HG03354 (cell line): Measurements from ENCODE around the gene SMCP.

Experiments
- ATAC-seq: cut with Tn5 transposase; IDR thresholded peaks from one replicate; pipeline ENCODE4 v1.9.1; 2021; ENCODE audit warnings: mild to moderate bottlenecking; ENCODE audit not compliant: unreplicated experiment, poor library complexity, severe bottlenecking

SMCP gene, protein sequence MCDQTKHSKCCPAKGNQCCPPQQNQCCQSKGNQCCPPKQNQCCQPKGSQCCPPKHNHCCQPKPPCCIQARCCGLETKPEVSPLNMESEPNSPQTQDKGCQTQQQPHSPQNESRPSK

DNA sequence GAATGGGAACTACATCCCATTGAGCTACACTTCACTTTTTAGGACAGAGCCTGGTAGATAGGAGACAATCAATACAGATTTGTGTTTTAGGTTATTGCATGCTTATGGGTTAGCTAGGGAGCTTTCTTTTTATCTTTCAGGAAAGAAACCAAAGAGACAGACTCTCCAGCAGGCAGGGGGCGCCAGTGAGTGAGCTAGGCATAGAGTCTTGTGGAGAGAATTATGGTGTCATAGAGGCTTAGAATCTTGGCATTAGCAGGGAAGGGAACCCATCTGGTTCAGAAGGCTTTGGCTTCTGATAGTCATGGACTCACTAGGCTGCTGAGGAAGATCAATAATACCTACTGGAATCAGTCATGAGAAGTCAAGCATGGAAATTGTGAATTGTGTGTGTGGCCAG, at the start of gene SMCP:
SMCP (plus strand) TSS at position 281 of the 400 bp plus-strand sequence. CDS start 6,101 bp downstream, outside the sequence.
- ATAC-seq = no peak

DNA sequence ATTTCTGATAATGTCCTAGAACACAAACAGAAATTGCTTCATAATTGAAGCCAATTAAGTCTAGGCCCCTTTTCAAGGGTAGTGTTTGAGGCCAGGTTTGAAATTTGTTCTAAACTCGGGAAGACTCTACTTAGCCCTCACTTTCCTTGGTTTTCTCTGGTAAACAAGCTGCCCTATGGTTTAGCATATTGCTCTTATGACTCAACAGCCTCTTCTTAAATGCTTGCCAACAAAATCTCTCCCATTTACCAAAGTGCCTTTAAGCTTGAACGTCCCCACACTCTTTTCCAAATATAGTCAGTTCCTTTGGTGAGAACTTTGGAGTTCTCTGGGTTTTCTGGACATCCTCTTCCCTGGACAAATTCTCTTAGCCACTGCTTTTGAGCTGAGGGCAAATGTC, 41.3 kb upstream of the SMCP start:
- no peak for ATAC-seq

DNA sequence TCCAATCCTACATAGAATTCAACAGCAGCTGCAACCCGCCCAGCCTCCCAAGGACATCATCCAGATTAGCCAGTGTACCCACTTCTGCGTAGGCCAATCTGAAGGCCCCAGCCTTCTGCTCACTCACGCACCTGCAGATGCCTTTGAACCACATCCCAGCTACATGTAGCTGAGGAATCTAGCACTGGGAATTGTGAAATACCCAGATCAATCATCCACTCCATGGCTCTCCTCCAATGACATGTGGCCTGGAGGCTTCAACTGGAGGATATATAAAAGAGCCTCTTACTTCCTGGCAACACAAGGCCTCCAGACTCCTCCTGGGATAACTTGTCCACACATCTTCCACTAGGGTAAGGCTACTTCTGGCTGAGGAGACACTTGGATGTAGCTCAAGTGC, 35.6 kb upstream of the SMCP start, which contains the start of gene LCE6A:
LCE6A (plus strand) TSS at position 301 of the 400 bp plus-strand sequence. CDS start 665 bp downstream, outside the sequence.
- no peak for ATAC-seq

DNA sequence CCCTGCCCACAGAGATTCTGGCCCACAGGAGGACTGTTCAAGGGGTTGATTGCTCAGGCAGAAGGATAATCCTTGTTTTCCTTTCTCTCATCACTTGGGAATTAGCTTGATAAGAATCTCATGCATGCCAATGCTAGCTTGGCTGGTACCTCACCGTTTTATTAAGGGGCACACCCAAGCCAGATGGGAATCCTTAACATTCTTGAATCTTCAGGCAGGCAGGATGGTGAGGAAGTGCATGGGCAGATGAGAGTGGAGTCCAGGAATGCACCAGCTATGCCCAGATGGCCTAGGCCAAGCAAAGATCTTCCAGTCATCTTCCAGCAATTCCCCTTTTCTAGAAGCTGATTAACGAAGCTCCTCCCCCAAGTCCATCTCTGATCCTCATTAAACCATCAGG, 22.5 kb upstream of the SMCP start:
- ATAC-seq = no peak

DNA sequence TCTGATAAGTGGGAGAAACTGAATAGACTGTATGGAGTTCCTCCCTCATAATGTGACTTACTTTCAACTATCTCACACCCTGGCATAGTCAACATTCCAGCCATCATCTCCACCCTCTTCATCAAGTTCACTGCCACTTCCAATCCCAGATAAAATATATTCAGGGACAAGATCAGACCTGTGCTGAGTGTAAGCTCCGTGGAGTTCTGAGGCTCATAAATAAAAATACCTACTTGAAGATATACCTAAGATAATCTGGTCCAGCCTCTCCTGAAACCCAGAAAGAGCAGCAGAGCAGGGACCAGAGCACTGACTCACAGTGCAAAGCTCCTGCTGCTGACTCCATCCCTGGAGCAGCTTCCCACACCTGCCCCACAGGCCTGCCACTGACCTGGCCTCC, 20.1 kb upstream of the SMCP start:
- ATAC-seq = no peak

DNA sequence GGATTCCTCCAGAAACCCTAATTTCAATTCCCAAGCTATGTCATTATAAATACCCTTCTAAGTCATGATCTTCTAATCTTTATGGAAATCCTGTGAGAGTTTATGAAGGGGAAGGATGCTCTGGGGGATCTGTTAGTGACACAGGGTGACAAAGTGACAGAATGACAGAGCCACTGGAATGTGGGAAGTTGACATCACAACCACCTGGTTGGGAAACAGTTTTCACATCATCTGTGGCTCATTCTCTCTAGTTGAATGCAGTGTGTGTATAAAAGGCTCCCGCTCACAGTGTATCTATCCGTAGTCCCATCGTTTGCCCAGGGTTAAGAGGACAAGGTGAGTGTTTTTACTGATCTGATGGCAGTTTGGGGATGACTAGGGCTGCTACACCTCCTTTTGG, 18.4 kb upstream of the SMCP start, which contains the start of gene LCE7A:
LCE7A (plus strand) TSS at position 301 of the 400 bp plus-strand sequence. CDS start 702 bp downstream, outside the sequence.
- no peak for ATAC-seq

DNA sequence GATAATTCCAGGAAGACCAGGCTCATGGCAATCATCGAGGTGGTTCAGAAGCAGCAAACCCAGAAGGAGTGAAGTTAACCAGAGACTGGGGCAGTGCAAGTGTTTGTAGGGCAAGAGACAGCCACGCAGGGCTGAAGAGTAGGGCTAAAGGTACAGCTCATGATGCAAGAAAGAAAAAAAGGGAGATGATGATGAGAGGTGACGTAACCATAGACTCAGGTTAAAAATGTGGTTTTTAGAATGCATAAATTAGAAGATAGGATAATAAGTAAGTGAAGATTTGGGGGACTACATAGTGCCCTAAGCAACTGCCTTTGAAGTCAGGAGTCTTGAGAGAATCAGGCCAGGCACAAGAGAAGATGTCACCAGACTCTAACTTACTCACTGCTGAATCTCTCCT, 18.0 kb upstream of the SMCP start:
- no peak for ATAC-seq

DNA sequence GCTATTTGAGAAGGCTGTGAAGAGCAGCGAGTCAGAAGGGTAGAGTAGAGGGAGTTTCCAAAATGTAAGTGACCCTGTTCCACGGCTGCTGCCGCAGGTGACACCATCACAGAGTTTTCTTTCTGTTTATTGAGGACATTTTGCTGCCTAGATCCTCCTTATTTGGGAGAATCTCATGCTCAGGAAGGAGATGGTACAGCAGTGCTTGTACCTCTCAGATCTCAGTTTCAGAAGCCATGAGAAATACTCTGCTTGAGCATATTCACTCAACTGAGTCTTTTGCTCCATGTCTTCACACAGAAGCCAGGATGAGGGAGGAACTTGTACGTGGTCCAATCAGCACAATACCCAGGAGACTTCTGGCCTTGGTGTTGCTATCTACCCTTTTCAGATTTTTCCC, 16.7 kb upstream of the SMCP start:
- no peak for ATAC-seq

DNA sequence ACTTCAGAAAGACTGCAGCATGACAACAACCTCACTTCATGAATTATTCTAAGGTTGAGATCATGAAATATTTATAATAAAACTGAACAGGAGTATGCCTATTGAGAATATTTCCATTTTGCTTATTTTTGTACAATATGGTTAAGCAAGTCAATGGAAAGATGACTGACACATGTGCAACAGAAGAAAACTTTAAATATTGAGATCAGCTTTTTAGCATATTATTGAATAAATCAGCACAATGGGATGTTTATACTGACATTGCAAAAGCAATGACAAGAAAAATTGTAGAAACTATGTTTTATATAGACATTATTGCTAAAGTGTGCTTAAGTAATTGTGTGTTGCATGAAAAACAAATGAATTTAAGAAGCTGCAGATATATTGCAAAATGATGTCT, 13.7 kb upstream of the SMCP start:
- ATAC-seq = no peak

DNA sequence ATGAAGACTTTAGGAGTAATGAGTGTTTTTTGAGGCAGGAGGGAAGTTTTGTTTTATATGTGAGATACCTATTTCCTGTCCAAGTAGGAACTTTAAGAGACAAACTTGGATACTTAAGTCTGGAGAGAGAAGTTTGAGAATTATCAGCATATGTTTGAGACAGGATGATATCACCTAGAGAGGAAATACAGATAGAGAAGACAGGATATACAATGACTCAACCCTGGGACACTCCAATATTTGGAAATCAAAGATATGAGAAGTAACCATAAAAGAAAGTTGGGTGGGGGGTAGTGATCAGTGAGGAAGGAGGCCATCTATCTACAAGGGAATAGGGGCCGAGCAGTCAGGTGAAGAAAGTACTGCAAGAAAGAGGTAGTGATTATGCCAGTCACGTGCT, 11.8 kb upstream of the SMCP start:
- ATAC-seq = no peak

DNA sequence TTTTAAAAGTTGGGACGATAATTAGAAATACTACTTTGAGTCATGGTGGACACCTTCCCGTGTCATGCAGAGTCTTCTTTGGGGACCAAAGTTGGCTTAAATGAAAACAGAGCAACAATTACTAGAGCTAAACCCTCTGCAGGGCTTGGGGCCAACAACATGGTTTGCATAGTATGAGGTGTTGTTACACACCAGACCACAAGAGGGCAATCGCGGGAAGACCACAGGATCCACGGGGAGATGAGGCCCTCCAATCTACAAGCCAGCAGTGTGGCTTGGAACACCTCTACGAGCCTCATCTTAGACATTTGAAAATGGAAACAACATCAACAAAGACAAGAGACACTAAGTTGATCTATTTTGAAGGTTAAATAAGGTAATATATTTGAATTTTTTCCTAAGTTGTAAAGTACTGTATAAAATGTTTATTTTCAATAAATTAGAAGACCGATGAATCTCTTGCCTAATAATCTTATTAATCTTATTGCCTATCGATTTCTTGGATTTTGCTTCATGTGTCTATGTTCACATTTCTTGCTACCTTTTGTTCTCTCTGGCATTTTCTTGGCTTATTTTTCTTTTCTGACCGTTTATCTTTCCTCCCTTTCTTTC, 8.2 kb upstream of the SMCP start:
- ATAC-seq = no peak

DNA sequence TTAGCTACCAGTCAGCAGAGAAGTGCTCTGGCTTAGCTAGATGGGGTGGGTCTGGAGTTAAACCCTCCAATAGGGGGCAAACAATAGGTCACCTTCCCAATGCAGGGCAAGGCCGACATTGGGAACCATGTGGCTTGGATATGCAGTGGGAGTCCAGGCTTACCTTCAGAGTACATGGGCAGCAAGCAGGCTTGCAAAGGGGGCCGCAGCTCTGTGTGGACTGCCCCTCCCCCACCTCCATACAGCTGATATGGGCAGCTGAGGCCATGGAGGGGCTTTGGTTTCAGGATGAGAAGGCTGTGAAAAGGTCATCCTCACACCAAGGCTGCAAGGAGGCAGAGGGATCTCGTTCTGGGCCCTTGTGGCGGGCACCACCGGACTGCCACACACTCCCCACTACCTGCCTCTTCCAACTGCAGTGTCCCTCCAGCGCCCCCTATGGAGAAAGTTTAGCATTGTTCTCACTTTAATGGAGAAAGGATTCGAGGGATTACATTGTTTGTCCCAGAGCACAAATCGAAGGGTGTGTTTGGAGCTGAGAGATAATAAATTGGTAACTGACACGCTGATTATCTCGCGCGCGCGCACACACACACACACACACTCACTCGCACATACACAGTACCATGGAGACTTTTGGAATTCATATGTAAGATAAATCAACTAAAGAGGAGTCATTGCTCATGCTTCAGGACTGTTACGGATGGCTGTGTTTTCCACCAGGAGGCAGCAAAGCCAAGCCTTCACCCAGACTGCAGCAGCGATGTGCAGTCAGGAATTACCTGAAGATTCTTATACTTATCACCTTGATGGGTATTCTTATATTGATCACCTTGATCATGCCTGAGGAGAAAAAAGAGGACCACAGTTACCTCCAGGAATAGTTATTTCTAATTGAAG, 7.0 kb upstream of the SMCP start:
- no peak for ATAC-seq

DNA sequence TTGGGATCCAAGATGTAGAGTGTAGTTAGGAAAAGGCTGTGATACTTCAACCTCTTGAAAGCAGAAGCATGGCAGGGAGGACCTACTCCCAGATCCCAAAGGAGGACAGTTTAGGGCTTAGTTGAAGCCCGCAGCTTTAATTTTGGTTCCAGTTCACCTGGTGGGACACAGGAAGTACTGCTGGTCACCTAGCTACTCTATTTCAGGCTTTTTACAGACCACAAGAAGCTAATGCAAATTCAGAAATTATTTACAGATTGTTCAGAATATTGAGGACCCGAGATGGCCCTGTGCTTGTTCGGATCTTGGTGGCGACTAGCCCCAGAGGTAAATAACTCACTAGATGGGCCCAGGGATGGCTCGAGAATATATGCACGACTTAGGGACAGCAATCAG, 6.4 kb upstream of the SMCP start:
- no peak for ATAC-seq

DNA sequence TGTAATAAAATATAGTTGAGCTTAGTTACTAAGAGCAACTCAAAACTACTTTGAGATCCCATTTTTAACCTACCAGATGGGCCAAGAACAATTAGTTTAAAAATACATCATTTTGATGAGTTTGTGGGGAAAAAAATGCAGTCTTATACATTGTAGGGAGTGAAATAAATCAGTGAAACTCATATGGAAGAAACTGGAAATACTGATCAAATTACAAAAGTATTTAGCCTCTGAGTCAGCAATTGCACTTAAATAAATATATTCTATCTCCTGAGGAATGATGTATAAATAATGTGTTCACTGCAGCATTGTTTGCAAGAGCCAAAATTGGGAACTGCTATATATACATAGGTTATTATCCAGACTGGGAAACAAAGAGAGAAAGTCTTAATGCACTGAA, 4.6 kb upstream of the SMCP start:
- no peak for ATAC-seq

DNA sequence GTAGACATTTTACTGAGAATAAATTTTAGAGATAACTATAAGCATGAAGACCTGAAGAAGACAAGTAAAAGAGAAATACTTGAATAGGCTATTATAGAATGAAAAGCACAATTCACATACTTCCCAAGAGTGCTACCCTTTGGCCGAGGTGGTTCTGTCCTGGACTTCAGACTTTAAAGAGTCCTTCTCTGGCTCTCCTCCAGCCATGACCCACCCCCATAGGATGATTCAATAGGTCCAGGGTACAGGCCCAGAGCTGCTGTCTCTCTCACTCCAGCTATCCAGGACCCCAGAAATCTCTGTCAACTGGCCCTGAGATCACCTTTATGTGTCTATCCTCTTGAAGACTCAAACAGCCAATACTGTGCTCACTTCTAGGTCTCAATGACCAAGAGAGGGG, 1.3 kb upstream of the SMCP start:
- ATAC-seq = no peak

DNA sequence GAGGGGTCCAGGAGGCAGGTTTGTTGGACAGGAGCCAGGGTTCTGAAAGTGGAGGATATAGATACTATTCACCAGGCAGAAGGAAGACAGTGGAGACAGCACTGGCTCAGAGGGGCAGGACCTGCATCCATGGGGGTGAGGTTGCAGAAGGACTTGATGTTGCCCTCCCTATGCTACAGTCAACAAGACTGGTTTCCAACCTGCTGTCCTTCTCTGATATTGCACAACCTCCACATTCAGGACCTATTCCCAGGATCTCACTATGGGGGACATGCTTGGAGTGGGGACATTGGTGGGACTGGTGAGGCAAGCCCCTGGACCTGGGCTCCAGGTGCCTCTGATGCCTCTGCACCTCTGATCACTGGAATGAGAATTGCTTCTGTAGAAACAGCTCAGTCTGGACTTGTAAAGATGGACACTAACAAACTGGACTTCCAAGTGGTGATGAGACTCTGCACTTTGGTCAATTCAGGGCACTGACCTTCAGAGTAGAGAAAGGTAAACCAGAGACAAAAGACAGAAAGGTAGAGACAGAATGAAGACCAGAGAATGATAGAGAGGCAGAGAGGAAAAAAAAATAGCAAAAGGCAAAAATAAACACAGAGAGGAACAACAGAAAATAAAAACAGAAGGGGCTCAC, 1.6 kb downstream of the SMCP start:
- no peak for ATAC-seq

DNA sequence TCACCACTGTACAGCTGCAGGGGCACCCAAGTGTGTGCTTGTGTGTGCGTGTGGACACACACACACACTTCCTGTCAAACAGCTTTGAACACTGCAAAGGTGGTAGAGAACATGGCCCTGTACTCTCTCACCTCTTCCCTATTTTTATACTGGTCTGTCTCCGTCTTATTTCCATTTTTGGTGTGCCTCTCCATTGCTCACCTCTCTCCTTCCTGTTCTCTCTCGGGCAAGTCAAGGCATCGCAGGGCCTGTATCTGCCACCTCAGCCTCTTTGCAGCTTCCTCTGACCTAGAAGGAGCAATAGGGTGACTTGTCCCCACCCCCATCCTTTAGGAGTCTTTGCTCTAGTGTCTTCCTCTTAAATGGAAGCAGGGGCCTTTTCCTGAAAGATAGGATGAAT, 2.2 kb downstream of the SMCP start:
- no peak for ATAC-seq

DNA sequence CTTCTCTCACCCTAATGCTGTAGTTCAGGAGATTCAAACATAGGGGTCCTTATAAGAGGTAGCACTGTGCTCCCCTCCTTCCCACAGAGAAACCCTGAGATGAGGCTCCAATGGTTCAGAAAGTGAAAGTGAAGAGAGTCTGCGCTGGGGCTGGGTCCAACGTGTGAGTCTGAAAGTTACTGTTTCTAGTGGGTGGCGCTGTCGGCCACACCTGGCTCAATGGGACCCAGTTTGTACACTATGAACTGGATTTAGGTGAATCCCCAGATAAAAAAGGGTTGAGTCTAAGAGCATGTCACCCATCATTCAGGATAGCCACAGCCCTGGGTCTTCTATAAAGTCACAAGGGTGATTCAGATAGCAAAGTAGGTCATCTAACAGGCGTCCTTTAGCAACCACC, 2.8 kb downstream of the SMCP start:
- no peak for ATAC-seq

DNA sequence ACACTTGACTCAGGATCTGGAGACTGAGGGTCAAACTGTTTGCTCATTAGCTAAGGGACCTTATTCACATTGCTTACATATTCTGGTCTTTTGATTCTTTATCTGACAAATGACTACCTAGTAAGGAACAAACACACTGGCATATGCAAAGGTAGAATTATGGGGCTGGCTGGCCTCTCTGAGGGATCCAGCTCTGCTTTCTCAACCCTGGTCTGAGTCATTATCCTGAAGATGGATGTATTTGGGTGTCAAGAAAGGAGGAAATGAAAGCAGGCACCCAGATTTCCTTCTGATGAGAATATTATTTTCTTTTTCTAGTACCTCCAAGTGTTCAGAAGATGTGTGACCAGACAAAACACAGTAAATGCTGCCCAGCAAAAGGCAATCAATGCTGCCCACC, 6.0 kb downstream of the SMCP start:
- no peak for ATAC-seq

DNA sequence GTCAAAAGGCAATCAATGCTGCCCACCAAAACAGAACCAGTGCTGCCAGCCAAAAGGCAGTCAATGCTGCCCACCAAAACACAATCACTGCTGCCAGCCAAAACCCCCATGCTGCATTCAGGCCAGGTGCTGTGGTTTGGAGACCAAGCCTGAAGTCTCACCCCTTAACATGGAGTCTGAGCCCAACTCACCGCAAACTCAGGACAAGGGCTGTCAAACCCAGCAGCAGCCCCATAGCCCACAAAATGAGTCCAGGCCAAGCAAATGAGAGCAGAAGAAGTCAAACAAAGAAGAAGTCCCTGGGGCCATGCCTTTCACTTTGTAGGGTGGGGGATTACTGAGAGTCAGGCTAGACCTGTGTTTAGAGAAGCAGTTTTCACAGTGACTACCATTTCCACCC, 6.4 kb downstream of the SMCP start:
- no peak for ATAC-seq
